ENCODE data around the gene ODAD3.
"Not testable (repeated sequence)": the region's sequence is repeated elsewhere in the genome, so short reads cannot be mapped to it uniquely, and the experiment has no call there.

ODAD3 gene

DNA sequence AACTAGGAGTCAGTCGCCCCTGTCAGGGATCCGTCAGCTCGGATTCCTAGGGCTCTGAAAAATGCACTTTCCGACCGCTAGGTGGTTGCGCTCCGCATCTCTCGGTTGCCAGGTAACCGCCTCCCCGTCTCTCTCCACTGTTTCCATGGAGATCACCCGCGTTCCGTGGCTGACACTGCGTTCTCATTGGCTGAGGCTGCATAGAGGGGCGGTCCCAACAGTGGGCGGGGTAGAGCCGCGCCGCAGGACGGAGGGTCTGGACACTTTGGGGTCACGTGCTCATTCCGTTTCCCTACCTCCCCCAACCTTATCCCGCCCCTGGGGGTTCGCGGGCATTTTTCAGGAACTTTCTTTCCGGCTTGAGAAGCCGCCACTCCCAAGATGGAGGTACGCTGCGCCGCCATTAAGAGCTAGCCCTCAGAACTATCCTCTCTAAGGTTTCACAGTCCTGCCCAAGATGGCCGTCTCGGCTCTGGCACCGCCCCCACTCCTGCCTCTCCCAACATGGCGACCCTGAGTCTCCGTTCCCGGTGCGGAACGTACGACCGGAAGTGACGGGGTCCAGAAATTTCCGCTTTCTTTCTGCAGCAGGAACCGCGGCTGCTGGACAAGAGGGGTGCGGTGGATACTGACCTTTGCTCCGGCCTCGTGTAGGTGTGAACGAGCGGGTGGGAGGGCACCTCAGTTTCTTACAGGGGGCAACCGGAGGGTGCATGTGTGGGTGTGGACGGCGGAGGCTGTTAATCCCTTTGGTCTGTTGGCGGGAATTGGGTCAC is at the start of gene ODAD3, which contains the start of gene PRKCSH:
TSS of gene ODAD3 (minus strand) at position 65 of the 776 bp plus-strand sequence. CDS start 105 bp downstream, outside the sequence.
TSS of gene PRKCSH (plus strand) at position 579 of the 776 bp plus-strand sequence. CDS start 483 bp downstream, outside the sequence.
- peak; percentile 97 for DNase-seq

DNA sequence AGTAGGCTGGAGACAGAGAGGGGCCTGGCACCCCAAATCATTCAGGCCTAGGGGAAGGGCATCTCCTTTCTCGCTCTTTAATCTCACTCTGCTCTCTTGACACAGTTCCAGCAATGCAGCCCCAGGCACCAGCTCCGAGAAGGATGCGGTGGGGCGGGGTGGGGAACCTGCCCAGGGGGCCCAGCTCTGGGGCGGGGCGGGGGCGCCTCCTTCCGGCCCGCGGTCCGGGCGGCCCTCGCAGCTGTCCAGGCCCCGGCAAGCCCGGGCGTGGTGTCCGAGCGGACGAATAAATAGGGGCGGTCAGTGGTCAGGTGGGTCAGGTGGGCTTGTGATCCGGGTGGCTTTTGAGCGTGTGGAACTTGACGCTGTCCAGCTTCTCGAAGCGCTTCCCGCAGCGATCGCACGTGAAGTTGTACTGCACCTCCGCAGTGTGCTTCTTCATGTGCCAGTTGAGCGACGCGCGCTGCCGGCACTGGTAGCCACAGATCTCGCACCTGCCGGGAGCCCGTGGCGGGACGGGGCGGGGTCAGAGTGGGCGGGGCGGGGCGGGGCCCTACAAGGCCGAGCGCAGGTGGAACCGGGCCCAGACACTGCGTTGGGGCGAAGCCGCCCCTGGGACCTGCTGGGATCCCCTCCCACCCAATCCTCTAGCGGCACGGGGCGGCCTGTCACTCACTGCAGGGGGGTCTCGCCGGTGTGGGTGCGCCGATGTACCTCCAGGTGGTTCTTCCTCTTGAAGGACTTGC is 48.6 kb upstream of the ODAD3 start:
- no peak for DNase-seq

DNA sequence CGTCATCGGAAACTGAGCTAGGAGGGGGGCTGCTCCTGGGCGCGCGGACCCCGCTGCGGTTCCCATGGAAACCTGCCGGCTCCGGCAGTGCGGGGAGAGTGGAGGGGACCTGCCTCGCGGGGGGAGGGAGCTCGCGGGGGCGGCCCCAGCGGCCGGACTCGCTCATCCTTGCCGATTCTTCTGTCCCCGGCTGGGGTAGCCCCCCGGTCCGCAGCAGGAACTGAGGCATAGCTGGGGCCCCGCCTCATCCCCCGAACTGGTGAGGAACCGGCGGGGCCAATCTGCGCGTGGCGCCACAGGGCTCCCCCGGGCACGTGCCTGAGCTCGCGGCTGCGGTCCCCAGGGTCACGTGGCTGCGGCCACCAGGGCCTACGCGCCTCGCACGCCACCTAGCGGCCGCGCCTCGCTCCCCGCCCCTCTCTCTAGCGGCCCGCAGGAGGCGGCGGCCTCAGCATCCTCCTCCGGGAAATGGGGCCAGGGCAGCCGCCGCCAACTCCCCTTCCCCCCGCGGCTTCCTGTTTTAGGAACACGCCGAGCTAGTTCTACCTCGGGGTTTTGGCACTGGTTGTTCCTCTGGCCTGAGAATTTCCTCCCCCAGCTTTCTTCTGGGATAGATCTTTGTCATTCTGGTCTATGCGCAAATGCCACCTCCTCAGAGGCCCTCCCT is 47.6 kb upstream of the ODAD3 start:
- DNase-seq = peak; percentile 72

DNA sequence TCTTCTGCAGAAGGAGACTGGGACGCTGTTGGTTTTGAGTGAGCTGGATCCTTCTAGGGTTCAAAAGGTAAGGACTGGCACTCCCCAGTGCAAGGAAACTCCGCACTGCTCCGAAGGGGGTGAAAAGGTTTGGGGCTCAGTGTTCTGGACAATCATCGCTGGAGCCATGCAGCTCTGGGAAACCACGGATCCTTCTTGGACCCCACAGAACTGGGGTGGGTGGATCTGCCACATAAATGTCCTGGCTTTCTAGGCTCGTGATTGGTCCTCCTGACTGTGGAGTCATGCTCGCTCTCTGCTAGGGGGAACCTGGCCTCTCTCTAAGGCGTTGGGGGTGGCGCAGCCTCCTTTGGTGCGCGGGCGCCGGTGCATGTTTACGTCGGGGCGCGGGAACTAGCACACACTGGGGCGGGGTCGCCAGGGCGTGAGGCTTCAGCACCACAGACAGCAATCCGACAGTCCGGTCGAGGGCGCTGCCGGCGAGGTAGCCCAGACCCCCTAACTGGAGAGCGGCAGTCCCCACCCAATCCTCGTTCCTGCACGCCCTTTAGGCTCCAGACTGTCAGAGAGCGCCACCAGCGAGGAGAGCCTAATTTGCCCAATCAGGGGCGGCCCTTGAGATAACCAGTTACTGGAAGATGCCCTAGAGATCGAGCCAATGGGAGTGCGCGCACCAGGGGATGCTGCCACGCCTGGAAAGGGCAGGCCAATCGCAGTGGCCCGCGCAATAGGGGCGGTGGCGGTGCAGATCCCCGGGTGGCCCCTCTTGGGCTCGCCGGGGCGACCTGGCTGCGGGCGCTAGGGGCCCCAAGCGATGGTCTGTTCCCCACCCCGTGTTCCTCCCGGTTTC is 46.8 kb upstream of the ODAD3 start:
- DNase-seq = peak; percentile 36

DNA sequence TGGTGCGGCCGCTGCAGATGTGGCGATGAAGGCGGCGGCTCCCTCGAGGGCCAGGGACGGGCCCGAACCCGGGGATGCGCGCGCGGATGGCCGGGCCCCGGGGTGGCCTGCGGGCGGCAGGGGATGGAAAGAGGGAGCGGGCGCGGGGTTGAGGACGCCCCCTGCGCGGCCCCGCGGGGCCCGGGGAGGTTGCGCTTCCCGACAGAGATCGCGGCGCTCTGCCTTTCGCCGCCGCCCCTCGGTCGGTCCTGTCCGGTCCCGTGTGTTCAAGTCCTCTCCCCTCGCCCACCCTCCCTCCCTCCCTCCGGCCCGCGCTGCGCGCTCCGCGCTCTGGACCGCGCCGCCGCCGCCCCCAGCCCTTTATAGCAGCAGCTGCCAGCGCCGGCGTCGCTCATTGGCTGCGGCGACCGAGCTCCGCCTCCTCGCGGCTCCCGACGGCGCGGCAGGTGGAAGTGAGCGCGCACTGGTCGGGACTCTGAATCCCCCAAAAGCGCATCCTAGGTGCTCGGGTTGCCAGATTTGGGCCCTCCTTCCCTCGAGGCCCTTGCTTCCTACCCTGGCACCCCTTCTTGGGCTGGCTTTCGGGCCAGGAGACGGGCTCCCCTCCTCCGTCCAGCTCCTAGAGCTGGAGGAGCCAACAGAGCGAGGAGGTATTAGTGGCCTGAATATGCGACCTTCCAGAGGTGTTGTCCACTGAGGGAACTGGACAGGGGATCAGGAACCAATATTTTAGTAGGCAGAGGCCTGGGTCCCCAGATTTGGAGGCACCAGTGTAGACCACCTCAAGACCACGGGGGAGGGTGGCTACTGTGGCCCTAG is 46.0 kb upstream of the ODAD3 start, which contains the start of gene ELAVL3:
TSS of gene ELAVL3 (minus strand) at position 332 of the 819 bp plus-strand sequence. CDS start 438 bp downstream, outside the sequence.
- no peak for DNase-seq

DNA sequence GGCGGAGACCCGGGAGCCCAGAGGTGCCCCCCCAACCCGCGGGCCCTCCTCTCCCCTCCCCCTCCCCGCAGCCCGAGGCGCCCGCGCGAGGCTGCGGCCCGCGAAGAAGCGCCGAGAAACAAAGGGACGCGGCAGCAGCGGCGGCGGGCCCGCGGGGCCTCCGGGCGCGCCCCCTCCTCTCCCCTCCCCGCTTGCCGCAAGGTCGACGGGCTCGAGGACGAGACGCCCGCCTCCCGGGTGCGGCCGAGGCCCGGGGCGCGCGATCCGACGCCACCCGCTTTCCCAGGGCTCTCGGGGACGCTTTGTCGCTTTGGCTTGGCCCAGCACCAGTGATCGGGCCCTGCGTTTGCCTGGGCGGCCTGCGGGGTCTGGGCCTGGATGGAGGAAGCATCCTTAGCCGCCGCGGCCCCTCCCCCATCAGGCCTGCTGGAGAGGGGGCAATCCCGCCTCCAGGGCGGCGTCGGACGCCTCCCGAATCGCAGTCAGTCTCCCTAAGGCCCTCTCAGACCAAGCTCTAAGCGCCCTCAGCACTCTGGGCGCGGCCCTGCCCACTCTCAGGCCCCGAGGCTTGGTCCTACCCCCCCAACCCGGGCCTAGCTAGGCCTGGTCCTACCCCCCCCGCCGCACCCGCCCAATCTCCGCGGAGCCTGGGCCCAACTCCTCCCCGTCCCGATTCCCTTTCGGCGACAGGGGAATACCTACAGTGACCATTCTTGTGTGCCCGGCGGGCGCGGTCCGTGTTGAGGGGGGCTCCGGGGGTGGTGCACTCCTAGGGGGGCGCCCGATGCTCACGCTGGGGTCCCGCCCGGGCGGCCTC is 45.2 kb upstream of the ODAD3 start:
- no peak for DNase-seq

DNA sequence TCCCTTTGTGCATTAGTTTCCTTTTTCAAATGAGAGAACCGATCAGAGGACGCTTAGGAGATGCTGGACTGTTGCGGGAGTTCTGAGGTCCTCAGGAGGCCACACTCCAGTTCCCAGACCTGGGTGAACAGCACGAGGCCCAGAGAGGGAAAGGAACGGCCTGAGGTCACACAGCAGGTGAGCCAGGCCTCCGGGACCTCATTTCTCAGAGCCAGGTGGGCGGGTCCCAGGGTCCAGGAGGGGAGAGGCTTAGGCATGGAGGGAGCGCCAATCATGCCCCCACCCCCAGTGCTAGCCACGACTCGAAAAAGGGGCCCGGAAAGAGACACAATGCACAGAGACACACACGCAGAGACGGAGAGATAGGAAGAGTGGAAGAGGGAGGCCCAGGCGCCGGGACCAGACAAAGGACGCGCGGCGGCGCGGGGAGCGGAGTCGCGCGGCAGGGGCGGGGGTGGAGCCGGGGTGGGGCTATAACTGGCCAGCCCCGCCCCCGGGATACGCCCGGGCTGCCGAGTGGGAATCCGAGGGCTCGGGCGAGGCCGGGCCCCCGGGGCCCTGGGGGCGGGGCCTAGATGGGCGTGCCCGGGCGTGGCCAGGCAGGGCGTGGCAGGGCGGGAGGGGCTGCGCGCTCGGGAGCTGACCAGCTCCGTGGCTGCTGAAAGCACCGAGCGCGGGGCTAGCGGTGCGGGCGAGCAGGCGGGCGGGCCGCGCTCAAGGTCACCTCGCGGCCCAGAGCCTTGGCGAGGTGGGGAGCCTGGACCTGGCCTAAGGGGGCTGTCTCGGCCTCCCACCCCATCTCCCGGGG is 44.4 kb upstream of the ODAD3 start:
- no peak for DNase-seq

DNA sequence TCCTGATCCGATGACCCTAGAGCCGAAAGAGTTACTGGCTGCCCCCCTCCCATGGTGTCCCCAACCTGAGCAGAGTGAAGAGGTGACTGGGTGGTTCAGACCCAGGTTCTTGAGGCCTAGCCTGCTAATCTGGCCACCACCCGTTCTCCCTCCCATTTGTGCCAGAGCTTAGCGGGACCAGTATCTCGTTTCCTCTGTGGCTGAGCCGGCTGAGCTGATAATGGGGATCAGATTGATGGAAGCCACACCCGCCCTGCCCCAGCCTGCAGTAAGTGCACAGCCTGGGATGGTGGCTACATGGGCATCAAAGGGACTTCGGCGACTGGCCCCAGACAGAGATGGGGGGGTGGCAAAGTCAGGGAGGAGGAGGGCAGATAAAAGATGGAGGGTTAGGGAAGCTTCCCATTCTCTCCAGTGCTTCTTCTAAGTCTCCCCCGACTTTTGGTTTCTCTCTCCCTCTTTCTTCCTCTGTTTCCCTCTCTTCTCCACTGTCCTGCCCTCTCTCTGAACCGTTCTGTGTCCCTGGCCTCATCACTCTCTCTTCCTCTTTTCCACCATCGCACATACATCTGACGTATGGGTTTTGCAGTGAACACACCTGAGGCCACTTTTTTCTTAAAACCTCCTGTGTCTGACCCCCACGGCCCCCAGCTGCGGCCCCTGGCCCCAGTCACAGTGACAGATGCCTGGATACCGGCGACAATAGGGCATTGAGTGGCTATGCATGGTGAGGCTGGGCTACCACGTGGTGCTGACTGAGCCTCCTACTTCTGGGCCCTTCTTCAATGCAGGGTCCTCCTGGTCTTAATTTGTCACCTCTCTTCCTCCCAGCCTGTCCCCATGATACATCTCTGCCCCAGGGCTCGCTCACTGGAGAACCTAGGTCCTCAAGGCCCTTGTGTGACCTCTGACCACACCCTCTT is 43.5 kb upstream of the ODAD3 start:
- DNase-seq = no peak

DNA sequence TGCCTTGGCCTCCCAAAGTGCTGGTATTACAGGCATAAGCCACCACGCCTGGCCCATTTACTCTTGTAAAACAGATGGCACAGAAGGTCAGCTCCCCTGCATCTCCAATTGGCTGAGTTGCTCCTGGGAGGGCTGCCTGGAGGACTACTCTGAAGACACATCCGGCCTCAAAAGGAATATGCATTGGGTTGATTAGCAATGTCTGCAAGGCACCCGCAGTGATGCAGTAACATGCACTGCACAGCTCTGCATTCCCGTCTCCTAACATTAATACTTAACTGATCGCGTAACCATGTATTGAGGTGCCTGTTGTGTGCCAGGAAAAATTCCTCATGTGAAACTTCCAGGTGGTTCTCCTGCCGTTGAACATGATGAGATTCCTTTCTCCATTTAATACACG is 40.9 kb upstream of the ODAD3 start:
- no peak for DNase-seq

DNA sequence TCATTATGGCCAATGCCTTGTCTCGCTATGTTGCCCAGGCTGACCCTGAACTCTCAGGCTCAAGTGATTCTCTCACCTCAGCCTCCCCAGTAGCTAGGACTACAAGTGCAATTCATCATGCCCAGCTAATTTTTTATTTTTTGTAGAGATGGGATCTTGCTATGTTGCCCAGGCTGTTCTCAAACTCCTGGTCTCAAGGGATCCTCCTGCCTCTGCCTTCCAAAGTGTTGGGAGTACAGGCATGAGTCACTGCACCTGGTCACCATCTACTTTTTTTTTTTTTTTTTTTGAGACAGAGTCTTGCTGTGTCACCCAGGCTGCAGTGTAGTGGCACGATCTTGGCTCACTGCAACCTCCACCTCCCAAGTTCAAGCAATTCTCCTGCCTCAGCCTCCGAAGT is 40.4 kb upstream of the ODAD3 start:
- DNase-seq = not testable (repeated sequence)

DNA sequence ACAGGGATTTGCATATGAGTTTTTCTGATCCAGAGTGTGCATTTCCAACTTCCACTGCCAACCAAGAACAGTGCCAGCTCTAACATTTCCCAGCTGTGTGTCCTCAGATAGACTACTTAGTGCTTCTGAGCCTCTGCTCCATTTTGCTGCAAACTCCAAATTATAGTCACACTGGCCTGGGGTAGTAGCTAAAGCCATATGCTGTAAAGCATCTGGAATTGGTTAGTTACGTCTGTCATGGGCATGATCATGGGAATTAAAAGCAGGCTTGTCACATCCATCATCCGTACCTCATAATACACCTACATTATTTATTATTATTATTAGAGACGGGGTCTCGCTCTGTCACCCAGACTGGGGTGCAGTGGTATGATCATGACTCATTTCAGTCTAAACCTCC is 38.8 kb upstream of the ODAD3 start:
- no peak for DNase-seq

DNA sequence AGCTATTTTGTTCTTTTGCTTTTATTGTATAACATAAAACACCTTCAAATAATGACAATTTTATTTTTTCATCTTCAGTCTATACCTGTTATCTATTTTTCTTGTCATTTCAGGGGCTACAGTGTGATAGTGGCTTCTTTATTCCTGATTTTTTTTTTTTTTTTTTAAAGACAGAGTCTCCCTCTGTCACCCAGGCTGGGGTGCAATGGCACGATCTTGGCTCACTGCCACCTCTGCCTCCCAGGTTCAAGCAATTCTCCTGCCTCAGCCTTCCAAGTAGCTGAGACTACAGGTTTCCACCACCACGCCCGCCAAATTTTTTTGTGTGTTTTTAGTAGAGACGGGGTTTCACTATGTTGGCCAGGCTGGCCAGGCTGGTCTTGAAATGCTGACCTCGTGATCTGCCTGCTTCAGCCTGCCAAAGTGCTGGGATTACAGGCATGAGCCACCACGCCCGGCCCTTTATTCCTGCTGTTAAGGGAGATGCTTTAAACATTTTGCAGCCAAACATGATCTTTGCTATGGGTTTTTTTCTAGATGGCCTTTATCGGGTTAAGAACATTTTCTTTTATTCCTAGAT is 33.4 kb upstream of the ODAD3 start:
- DNase-seq = not testable (repeated sequence)

DNA sequence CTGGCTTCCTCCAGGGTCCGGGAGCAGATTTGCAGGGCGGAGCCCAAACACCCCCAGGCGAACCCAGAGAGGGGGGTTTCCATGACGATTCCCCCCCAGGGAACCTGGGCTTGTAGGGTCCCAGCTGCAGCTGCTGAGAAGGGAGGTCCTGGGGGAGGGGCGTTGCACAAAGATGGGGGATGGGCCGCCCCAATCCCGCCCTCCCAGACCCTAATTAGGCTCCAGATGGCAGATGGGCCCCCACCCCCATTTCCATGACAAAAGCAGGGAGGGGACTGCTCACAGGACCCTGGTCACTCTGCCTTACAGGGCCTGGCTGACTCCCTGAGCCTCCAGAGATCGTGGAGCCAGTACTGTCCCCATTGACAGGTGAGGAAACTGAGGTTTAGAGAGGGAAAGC is 30.7 kb upstream of the ODAD3 start:
- DNase-seq = no peak

DNA sequence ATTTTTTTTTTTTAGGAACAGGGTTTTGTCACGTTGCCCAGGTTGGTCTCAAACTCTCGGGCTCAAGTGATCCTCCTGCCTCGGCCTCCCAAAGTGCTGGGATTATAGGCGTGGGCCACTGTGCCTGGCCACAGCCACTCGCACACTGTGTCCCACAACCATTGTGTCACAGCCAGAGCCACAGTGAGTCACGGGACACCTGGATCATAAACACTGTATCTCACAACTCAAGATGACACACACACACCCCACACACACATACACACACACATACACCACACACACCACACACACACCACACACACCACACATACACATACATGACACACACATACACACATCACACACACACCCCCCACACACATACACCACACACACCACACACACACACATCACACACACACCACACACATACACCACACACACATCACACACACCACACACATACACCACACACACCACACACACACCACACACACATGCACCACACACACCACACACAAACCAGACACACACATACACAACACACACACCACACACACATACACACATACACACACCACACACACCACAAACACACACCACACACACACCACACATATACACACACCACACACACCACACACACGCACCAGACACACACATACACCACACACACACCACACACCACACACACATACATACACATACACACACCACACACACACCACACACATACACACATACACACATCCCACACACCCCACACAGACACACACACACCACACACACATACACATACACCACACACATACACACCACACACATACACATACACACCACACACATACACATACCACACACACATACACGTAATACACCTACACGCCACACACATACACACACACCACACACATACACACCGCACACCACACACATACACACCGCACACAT is 29.7 kb upstream of the ODAD3 start:
- no peak for DNase-seq

DNA sequence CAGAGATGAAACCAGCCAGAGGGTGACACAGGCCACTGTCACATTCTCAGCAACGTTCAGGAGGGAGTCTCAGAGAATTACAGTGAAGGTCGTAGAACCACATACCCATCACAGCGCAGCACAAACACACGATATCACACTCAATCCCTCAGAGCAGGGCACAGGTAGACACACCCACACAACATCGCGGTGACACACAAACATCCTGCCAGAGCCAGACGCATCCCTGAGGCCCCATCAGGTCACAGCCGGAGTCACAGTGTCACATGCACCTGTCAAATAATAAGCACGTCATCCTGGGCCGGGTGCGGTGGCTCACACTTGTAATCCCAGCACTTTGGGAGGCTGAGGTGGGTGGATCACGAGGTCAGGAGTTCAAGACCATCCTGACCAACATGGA is 28.5 kb upstream of the ODAD3 start:
- DNase-seq = no peak

DNA sequence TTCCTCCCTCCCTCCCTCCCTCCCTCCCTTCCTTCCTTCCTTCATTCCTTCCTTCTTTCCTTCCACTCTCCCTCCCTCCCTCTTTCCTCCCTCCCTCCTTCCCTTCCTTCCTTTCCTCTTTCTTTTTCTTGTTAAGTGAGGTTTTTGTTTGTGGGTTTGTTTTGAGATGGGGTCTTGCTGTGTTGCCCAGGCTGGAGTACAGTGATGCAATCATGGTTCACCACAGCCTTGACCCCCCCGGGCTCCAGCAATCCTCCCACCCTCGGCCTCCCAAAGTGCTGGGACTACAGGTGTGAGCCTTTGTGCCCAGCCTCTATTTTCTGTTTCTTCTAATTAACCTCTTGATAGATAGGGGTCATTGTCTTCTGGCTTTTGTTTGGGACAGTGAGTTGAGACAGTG is 26.5 kb upstream of the ODAD3 start:
- no peak for DNase-seq

DNA sequence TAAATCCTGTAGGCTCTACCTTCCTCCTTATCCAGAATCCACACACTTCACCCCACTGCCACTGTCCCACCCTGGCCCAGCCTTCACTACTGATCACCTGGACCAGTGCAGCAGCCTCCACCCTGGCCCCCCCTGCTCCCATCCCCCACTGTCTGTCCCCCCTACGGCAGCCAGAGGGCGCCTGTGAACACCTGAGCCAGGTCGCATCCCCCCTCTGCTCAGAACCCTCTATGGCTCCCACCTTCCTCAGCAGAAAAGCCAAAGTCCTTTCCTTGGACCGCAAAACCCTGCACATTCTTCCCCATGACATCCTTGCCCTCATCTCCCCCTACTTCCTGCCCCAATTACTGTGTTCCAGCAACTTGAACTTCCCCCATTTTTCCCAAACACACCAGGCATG is 25.3 kb upstream of the ODAD3 start:
- DNase-seq = no peak
